ENCODE results near the gene SMIM32. TPM values are rescaled to one million over a fixed set of nuclear protein-coding genes. Genes with fewer than 3 reads are reported as not detected.

Gene SMIM32
- total and polyA plus RNA-seq, 9 of the 15 experiments (the other 6 are each of a cell fraction or from before 2014, with no cell fraction given), result not detected

GRCh38 chr5:136225796-136226195 is 32.8 kb upstream of the SMIM32 start:
- Histone ChIP-seq H3K27me3 (ENCODE audit: control insufficient read depth in 2 of 2, insufficient read depth in 2 of 2, low read length in 2 of 2) (peaks cover 0 to 21% of the 10 kb centered on the region in 2 experiments; a peak in 3 of 5 replicates), H3K27ac (ENCODE audit: extremely low read depth, low read depth, low read length) (no peak overlapping the region), H3K9me1 (ENCODE audit: control insufficient read depth, insufficient read depth, low read length) (no peaks in the 10 kb centered on the region), H2AFZ (ENCODE audit: low read depth, low read length) (no peak overlapping the region), H3K79me2 (ENCODE audit: control insufficient read depth, insufficient read depth, low read length) (no peaks in the 10 kb centered on the region), H3K4me2 (ENCODE audit: insufficient read depth, low read length) (no peak overlapping the region), H3K9me3 (replicated peaks; ENCODE audit: control insufficient read depth, insufficient read depth, low read depth, low read length) (no peaks in the 10 kb centered on the region), H4K20me1 (replicated peaks; ENCODE audit: control insufficient read depth, insufficient read depth, low read length) (no peaks in the 10 kb centered on the region), H3K9ac (ENCODE audit: insufficient read depth in 1 of 2, low read depth in 2 of 2, low read length in 2 of 2) (no peak overlapping the region), H3K4me1 (replicated peaks in 1 of 2; ENCODE audit: control insufficient read depth in 2 of 2, insufficient read depth in 2 of 2, low read length in 2 of 2) (no peaks in the 10 kb centered on the region), H3K4me3 (no peak overlapping the region), H3K36me3 (ENCODE audit: control insufficient read depth, insufficient read depth, low read length) (no peaks in the 10 kb centered on the region)
- ChIA-PET CTCF (ENCODE audit: low intra/inter-chr PET ratio) (no interaction called here), POLR2A (no interaction called here)
- DNase-seq (ENCODE audit: extremely low read depth in 1 of 4, low spot score in 3 of 4), result no peak
- intact Hi-C loops (cut with micrococcal nuclease) (no loop called here), in situ Hi-C loops (cut with MboI) (no loop called here)
- no peak for TF ChIP-seq STAT5A (IDR thresholded peaks at IDR 0.05; ENCODE audit: borderline replicate concordance, low read length)
- no peak for TF ChIP-seq ZNF263 (CRISPR knock-in tag; IDR thresholded peaks at IDR 0.05; ENCODE audit: borderline replicate concordance)
- no peak for TF ChIP-seq FOSL1 (tag; conservative IDR thresholded peaks at IDR 0.05)
- no peak for TF ChIP-seq MYBL2 (IDR thresholded peaks at IDR 0.05; ENCODE audit: low read depth)
- TF ChIP-seq MYBL2 (CRISPR knock-in tag; IDR thresholded peaks at IDR 0.05; ENCODE audit: borderline replicate concordance), result no peak
- no peak for TF ChIP-seq DMBX1 (CRISPR knock-in tag; IDR thresholded peaks at IDR 0.05; ENCODE audit: borderline replicate concordance)
- TF ChIP-seq FOXK2 (conservative IDR thresholded peaks at IDR 0.05 in 1 of 2, IDR thresholded peaks at IDR 0.05 in 1 of 2; ENCODE audit: low read depth in 2 of 2), result no peak
- TF ChIP-seq HDGF (IDR thresholded peaks at IDR 0.05), result no peak
- no peak for TF ChIP-seq NFIC (IDR thresholded peaks at IDR 0.05)
- TF ChIP-seq SNIP1 (IDR thresholded peaks at IDR 0.05; ENCODE audit: low read depth), result no peak
- no peak for TF ChIP-seq ZNF695 (CRISPR knock-in tag; IDR thresholded peaks at IDR 0.05)
- TF ChIP-seq ETS1 (conservative IDR thresholded peaks at IDR 0.05; ENCODE audit: control insufficient read depth, low read depth, low read length), result no peak
- no peak for TF ChIP-seq AFF1 (IDR thresholded peaks at IDR 0.05; ENCODE audit: low read depth in 1 of 2, partially characterized antibody in 2 of 2)
- TF ChIP-seq ZNF668 (CRISPR knock-in tag; IDR thresholded peaks at IDR 0.05), result no peak
- TF ChIP-seq ELK1 (CRISPR knock-in tag; IDR thresholded peaks at IDR 0.05), result no peak
- TF ChIP-seq ZNF586 (CRISPR knock-in tag; conservative IDR thresholded peaks at IDR 0.05), result no peak
- no peak for TF ChIP-seq RB1 (IDR thresholded peaks at IDR 0.05; ENCODE audit: low read depth)
- TF ChIP-seq POLR2AphosphoS5 (IDR thresholded peaks at IDR 0.05; ENCODE audit: control insufficient read depth, insufficient read depth, low read depth, low read length), result no peak
- BruUV-seq (replicated peaks), result no TSS peak
- ATAC-seq, result no peak
- FAIRE-seq, result no peak
- 0% methylated on average over 1 of the region's 2 CpGs for WGBS (ENCODE audit: insufficient coverage, low coverage, missing lambda C conversion rate)

Data from K562 (cell line).